Measurements from ENCODE around the gene AIRE. TPM values are rescaled to one million over a fixed set of nuclear protein-coding genes. Genes with fewer than 3 reads are reported as not detected.

Gene AIRE
- polyA plus RNA-seq, 1 donor from 2014 or later: not detected

DNA sequence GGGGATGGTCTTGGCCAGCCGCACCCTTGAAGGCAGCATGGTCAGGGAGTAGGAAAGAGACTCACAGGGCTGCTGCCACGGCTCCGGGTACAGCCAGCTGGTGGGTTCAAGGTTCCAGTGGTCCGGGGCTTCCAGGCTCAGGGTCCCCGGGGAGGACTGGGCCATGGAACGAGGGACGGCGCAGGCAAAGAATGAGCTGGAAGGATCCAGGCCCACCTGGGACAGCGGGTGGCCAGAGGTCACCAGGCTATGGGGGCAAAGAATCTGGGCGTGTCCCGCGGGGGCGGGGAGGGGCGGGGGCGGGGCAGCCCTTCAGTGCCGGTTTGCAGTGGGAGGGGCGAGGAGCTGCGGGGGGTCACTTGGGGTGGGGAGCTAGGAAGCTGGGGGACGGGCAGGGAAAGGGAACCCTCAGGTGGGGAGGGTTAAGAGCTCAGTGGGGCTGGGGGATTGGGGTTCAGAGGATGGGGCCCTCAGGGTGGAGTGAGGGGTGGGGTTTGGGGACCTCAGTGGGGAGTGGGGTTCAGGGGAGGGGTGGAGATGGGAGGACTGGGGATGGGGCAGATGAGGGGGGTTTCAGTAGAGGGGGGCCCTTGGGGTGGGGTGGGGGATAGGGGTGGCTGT, 23.9 kb upstream of the AIRE start, which contains the start of gene DNMT3L:
Gene DNMT3L, minus strand, starts transcription at position 223 of the 621 bp plus-strand sequence. CDS start 638 bp downstream, outside the sequence.
- H4K20me1 ChIP-seq (ENCODE audit: insufficient read depth): no peaks in the 10 kb centered on the region
- no peak within 1 kb of the TSS for H3K27ac ChIP-seq (ENCODE audit: low read length)
- no peaks in the 10 kb centered on the region for H3K79me2 ChIP-seq (replicated peaks; ENCODE audit: insufficient read depth, low read length)
- TF ChIP-seq TAF1 (IDR thresholded peaks at IDR 0.05; ENCODE audit: low read depth) (no peak), POLR2AphosphoS5 (IDR thresholded peaks at IDR 0.05) (no peak), MXI1 (conservative IDR thresholded peaks at IDR 0.05; ENCODE audit: poor library complexity, severe bottlenecking) (no peak), EZH2 (IDR thresholded peaks at IDR 0.05; ENCODE audit: borderline replicate concordance, insufficient read depth, low read length, poor library complexity, severe bottlenecking) (no peak), RAD21 (conservative IDR thresholded peaks at IDR 0.05) (no peak)
- TF ChIP-seq, protein P1, sequence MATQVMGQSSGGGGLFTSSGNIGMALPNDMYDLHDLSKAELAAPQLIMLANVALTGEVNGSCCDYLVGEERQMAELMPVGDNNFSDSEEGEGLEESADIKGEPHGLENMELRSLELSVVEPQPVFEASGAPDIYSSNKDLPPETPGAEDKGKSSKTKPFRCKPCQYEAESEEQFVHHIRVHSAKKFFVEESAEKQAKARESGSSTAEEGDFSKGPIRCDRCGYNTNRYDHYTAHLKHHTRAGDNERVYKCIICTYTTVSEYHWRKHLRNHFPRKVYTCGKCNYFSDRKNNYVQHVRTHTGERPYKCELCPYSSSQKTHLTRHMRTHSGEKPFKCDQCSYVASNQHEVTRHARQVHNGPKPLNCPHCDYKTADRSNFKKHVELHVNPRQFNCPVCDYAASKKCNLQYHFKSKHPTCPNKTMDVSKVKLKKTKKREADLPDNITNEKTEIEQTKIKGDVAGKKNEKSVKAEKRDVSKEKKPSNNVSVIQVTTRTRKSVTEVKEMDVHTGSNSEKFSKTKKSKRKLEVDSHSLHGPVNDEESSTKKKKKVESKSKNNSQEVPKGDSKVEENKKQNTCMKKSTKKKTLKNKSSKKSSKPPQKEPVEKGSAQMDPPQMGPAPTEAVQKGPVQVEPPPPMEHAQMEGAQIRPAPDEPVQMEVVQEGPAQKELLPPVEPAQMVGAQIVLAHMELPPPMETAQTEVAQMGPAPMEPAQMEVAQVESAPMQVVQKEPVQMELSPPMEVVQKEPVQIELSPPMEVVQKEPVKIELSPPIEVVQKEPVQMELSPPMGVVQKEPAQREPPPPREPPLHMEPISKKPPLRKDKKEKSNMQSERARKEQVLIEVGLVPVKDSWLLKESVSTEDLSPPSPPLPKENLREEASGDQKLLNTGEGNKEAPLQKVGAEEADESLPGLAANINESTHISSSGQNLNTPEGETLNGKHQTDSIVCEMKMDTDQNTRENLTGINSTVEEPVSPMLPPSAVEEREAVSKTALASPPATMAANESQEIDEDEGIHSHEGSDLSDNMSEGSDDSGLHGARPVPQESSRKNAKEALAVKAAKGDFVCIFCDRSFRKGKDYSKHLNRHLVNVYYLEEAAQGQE (IDR thresholded peaks at IDR 0.05; ENCODE audit: borderline replicate concordance): no peak
- H2AFZ ChIP-seq (ENCODE audit: low read depth, low read length): no peak within 1 kb of the TSS
- no peaks in the 10 kb centered on the region for H3K9me3 ChIP-seq (ENCODE audit: low read length)
- no peak within 1 kb of the TSS for H3K4me3 ChIP-seq (ENCODE audit: low read length)
- no peak within 1 kb of the TSS for H3K4me2 ChIP-seq (ENCODE audit: low read length)
- H3K9me2 ChIP-seq (ENCODE audit: insufficient read depth, low read length): no peaks in the 10 kb centered on the region
- no peaks in the 10 kb centered on the region for H3K36me3 ChIP-seq (ENCODE audit: insufficient read depth, low read length)
- H3K9ac ChIP-seq (ENCODE audit: low read length): no peak within 1 kb of the TSS
- no peaks in the 10 kb centered on the region for H3F3A ChIP-seq (ENCODE audit: insufficient read depth, low read length, poor library complexity, severe bottlenecking)
- no peaks in the 10 kb centered on the region for H3K27me3 ChIP-seq (ENCODE audit: insufficient read depth, low read depth, low read length)

DNA sequence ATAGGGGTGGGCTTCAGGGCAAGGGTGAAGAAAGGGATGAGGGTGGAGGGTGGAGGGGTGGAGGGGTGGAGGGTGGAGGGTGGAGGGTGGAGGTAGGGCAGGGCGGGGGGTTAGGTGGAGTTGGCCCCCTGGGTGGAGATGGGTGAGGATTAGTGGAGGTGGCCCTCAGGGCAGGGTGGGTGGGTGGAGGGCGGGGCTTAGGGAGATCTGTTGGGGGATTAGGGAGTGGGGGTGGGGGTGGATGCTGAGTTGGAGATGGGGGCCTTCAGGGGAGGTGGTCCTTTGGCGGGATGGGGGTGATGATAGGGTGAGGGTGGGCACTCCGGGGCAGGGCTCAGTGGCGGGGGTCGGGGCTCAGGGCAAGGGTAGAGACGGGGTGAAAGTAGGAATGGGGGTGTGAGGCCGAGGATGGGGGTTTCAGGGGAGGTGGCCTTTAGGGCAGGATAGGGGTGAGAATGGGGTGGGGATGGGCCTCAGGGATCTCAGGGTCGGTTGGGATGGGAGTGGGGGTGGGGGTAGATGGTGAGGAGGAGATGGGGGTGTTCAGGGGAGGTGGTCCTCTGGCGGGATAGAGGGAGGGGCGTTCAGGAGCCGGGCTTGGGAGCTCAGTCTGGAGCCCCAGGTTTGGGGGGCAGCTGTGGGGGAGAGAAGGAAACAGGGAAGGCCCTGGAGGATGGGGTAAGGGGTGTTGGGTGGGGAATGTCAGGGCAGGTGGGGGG, 23.2 kb upstream of the AIRE start:
- Histone ChIP-seq H3F3A (ENCODE audit: insufficient read depth, low read length, poor library complexity, severe bottlenecking) (no peaks in the 10 kb centered on the region), H3K27me3 (ENCODE audit: insufficient read depth, low read depth, low read length) (no peaks in the 10 kb centered on the region), H2AFZ (ENCODE audit: low read depth, low read length) (no peak overlapping the region)

DNA sequence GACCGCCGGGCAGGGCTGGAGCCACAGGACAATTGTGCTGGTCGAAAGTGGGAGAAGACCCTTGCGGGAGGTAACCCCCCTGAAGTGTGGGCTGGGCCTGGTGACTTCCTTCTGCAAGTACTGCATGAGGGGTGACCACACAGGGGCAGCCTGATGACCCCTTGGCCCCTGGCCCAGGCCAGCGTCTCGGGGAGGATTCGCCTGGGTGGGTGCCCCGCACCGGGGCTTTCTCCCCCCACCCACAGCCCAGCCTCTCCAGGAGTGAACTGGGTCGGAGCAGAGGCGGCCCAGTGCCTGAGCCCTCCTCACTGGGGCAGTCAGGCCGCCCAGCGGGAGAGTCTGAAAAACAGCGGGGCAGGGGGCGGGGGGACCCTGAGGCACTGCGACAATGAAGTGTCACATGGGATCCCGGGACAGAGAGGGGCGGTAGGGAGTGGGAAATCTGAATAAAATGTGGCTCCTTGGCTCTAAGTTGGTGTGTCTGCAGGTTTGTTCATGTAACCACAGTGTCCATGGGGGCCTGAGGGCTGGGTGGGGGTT, 22.4 kb upstream of the AIRE start:
- no peaks in the 10 kb centered on the region for H3K9me2 ChIP-seq (ENCODE audit: insufficient read depth, low read length)
- no peaks in the 10 kb centered on the region for H4K20me1 ChIP-seq (ENCODE audit: insufficient read depth)
- H3K36me3 ChIP-seq (ENCODE audit: insufficient read depth, low read length): no peaks in the 10 kb centered on the region
- H3K4me3 ChIP-seq (ENCODE audit: low read length): no peak overlapping the region
- H3K79me2 ChIP-seq (replicated peaks; ENCODE audit: insufficient read depth, low read length): no peaks in the 10 kb centered on the region
- H3F3A ChIP-seq (ENCODE audit: insufficient read depth, low read length, poor library complexity, severe bottlenecking): no peaks in the 10 kb centered on the region
- no peak overlapping the region for H3K9ac ChIP-seq (ENCODE audit: low read length)
- no peak overlapping the region for H3K27ac ChIP-seq (ENCODE audit: low read length)
- H2AFZ ChIP-seq (ENCODE audit: low read depth, low read length): no peak overlapping the region
- H3K27me3 ChIP-seq (ENCODE audit: insufficient read depth, low read depth, low read length): no peaks in the 10 kb centered on the region
- H3K9me3 ChIP-seq (ENCODE audit: low read length): no peaks in the 10 kb centered on the region
- no peak overlapping the region for H3K4me2 ChIP-seq (ENCODE audit: low read length)
- no peak for TF ChIP-seq EP300 (conservative IDR thresholded peaks at IDR 0.05; ENCODE audit: poor library complexity, severe bottlenecking)
- TF ChIP-seq, protein P1 (IDR thresholded peaks at IDR 0.05; ENCODE audit: borderline replicate concordance): no peak
- TF ChIP-seq POLR2AphosphoS5 (IDR thresholded peaks at IDR 0.05): no peak
- TF ChIP-seq MXI1 (conservative IDR thresholded peaks at IDR 0.05; ENCODE audit: poor library complexity, severe bottlenecking): no peak
- no peak for TF ChIP-seq RAD21 (conservative IDR thresholded peaks at IDR 0.05)
- TF ChIP-seq EZH2 (IDR thresholded peaks at IDR 0.05; ENCODE audit: borderline replicate concordance, insufficient read depth, low read length, poor library complexity, severe bottlenecking): no peak
- TF ChIP-seq TAF1 (IDR thresholded peaks at IDR 0.05; ENCODE audit: low read depth): no peak
- no peak for TF ChIP-seq SMC3 (conservative IDR thresholded peaks at IDR 0.05; ENCODE audit: poor library complexity)
- TF ChIP-seq, protein P2, sequence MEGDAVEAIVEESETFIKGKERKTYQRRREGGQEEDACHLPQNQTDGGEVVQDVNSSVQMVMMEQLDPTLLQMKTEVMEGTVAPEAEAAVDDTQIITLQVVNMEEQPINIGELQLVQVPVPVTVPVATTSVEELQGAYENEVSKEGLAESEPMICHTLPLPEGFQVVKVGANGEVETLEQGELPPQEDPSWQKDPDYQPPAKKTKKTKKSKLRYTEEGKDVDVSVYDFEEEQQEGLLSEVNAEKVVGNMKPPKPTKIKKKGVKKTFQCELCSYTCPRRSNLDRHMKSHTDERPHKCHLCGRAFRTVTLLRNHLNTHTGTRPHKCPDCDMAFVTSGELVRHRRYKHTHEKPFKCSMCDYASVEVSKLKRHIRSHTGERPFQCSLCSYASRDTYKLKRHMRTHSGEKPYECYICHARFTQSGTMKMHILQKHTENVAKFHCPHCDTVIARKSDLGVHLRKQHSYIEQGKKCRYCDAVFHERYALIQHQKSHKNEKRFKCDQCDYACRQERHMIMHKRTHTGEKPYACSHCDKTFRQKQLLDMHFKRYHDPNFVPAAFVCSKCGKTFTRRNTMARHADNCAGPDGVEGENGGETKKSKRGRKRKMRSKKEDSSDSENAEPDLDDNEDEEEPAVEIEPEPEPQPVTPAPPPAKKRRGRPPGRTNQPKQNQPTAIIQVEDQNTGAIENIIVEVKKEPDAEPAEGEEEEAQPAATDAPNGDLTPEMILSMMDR (IDR thresholded peaks at IDR 0.05; ENCODE audit: poor library complexity, severe bottlenecking): no peak

More for the DNA sequence above, 23.2 kb upstream of the AIRE start:
- H3K9me3 ChIP-seq (ENCODE audit: low read length): no peaks in the 10 kb centered on the region
- H3K4me2 ChIP-seq (ENCODE audit: low read length): no peak overlapping the region
- H4K20me1 ChIP-seq (ENCODE audit: insufficient read depth): no peaks in the 10 kb centered on the region
- no peak overlapping the region for H3K27ac ChIP-seq (ENCODE audit: low read length)
- H3K4me3 ChIP-seq (ENCODE audit: low read length): no peak overlapping the region
- H3K36me3 ChIP-seq (ENCODE audit: insufficient read depth, low read length): no peaks in the 10 kb centered on the region
- TF ChIP-seq EZH2 (IDR thresholded peaks at IDR 0.05; ENCODE audit: borderline replicate concordance, insufficient read depth, low read length, poor library complexity, severe bottlenecking): no peak
- no peaks in the 10 kb centered on the region for H3K79me2 ChIP-seq (replicated peaks; ENCODE audit: insufficient read depth, low read length)
- no peak overlapping the region for H3K9ac ChIP-seq (ENCODE audit: low read length)
- no peaks in the 10 kb centered on the region for H3K9me2 ChIP-seq (ENCODE audit: insufficient read depth, low read length)
